Stimulated activated CD8-positive, alpha-beta memory T cell treated with anti-CD3 and anti-CD28 coated beads, Interleukin-15, amount 100 ng/mL, for 24 hours (primary cell): ENCODE measurements around the gene ARL14.

Experiments
- DNase-seq: peaks from one replicate; pipeline ENCODE4 v3.0.0-alpha.2; 2020; ENCODE audit warnings: low read depth

The ARL14 gene

GRCh38 chr3:160722331-160722730 is 45.4 kb downstream of the ARL14 start:
- no peak for DNase-seq

- DNase-seq: no peak
Measured at GRCh38 chr3:160725338-160725737, 48.4 kb downstream of the ARL14 start.
